Heart right ventricle (tissue), 16 donors: Measurements from ENCODE around the gene RNF180. TPM values are rescaled to one million over a fixed set of nuclear protein-coding genes. Genes with fewer than 3 reads are reported as not detected.

Source experiments
- ATAC-seq, 8 donors: fragments of 200-7000 bp; cut with Tn5 transposase; one replicate each; pipeline ENCODE4 v1.9.1; 2020; ENCODE audit warnings: mild to moderate bottlenecking in 8 of 8, moderate library complexity in 8 of 8, moderate number of reproducible peaks in 1 of 8
- DNase-seq, 2 donors: peaks; one replicate each; pipeline ENCODE4 v3.0.0-alpha.2; 2020
- H3K27ac ChIP-seq, 10 donors: fragments of 200-600 bp; sonication (generic) in 2 of 10; one replicate each; pipeline versions ENCODE4 v1.5.0 to v1.8.0; 2020 to 2022; ENCODE audit warnings: mild to moderate bottlenecking in 3 of 10
- H3K27me3 ChIP-seq, 7 donors: fragments of 200-600 bp; one replicate each; pipeline ENCODE4 v1.8.0; 2021 to 2022; ENCODE audit warnings: mild to moderate bottlenecking in 2 of 7
- H3K36me3 ChIP-seq, 9 donors: fragments of 200-600 bp; sonication (generic) in 1 of 9; one replicate each; pipeline versions ENCODE4 v1.5.0 to v1.8.0; 2020 to 2022; ENCODE audit warnings: mild to moderate bottlenecking in 2 of 9
- H3K4me1 ChIP-seq, 9 donors: fragments of 200-600 bp; sonication (generic) in 1 of 9; one replicate each; pipeline versions ENCODE4 v1.5.0 to v1.8.0; 2020 to 2022; ENCODE audit warnings: mild to moderate bottlenecking in 4 of 9
- H3K4me3 ChIP-seq, 10 donors: fragments of 200-600 bp; sonication (generic) in 2 of 10; one replicate each; pipeline versions ENCODE4 v1.5.0 to v1.8.0; 2020 to 2022; ENCODE audit warnings: mild to moderate bottlenecking in 7 of 10, moderate library complexity in 2 of 10
- H3K9me3 ChIP-seq, 11 donors: fragments of 200-600 bp in 10 of 11; sonication (generic) in 2 of 11; one replicate each; pipeline versions ENCODE4 v1.5.0 to v1.8.0; 2013 to 2022; ENCODE audit warnings: mild to moderate bottlenecking in 2 of 11, control low read depth in 1 of 11, moderate library complexity in 1 of 11
- WGBS, 2 donors: extraction: QIAGEN DNeasy Blood & Tissue Kit; methylation state at CpG; one replicate each; pipeline ENCODE4 v1.1.7; 2013; ENCODE audit warnings: inconsistent platforms in 1 of 2; 5-methylcytosine and 5-hydroxymethylcytosine counted together
- intact Hi-C, 10 donors: fragments of 100-400 bp; cut with DNase I; formaldehyde crosslinking; loops; one replicate each; pipeline versions ENCODE4 v1.11.1 to v1.14.2; 2022
- polyA plus RNA-seq, 2 donors: library from polyadenylated mRNA; stranded (reverse); fragments of 200-250 nt; gene quantifications; one replicate each; pipeline ENCODE4 v1.2.3, GENCODE V29; 2013
- total RNA-seq, 10 donors: library from RNA; stranded (reverse); fragmentation: NEBNext Ultra II Directional in 3 of 10; extraction: Animal tissue kit (Norgen Biotek cat#: 25700) in 3 of 10; gene quantifications; one replicate each; pipeline versions ENCODE4 v1.2.1 to v1.2.4, GENCODE V29; 2021 to 2023
- TF ChIP-seq, protein P1 (sequence below), 9 donors: fragments of 200-600 bp; sonication (generic) in 2 of 9; IDR thresholded peaks; one replicate each; pipeline versions ENCODE4 v1.5.0 to v1.8.0; 2021 to 2022; ENCODE audit warnings: antibody characterized with exemption in 9 of 9, mild to moderate bottlenecking in 5 of 9, moderate library complexity in 1 of 9
- donor health status: Arrhythmogenic right ventricular cardiomyopathy.
- donor health status: ischemic (EF 13 %, LVEDD 7.1; RV severe dilation, severe dysfunction).
- donor health status: healthy with polysubstance abuse.
- donor health status: DM: no; HTN: yes; CAD: no.
- donor health status: DM: no; HTN: no; CAD: no.
- donor health status: ischemic (EF 25% LVEDD 6.9; RV normal size, moderate dysfunction).
- donor health status: ischemic (EF 25% LVEDD 5.7; RV mildly dilated, moderate dysfunction).
- donor health status: healthy.
- donor health status: DM: yes; HTN: yes; CAD: no.
- donor health status: Ischemic cardiomyopathy.
- donor health status: ischemic (EF 35%, LVEDD 5.7; RV mildly dilated, moderate dysfunction).
- donor health status: nonischemic (EF 11% LVEDD 7.7; RV severe dilation, severe dysfunction).
- donor health status: DM: yes; HTN: yes; CAD: no.
- donor health status: PGD.
- donor health status: ischemic (EF 29% LVEDD 5.4; RV normal size, mild dysfunction).
- donor health status: nonischemic (EF 23%, LVEDD 6.1; RV moderate dilation, normal function).

RNF180 gene
- total and polyA plus RNA-seq, 12 donors: 1.0 to 20.6 (median 13.7) TPM

DNA sequence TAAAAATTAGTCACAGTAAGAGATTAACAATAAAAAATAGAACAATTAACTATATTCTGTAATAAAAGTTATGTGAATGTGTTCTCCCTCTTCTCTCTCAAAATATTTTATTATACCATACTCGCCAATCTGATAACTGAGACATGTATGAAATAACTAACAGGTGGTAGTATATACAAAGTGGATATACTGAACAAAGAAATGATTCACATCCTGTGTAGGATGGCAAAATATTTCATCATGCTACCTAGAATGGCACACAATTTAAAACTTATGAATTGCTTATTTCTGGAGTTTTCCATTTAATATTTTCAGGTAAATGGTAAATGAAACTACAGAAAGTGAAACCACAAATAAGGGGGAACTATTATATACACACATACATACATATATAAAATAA, 152.5 kb downstream of the RNF180 start:
- Histone ChIP-seq H3K36me3 (no peaks in the 10 kb centered on the region), H3K9me3 (peaks cover 0 to 6% (median 0%) of the 10 kb centered on the region in 11 donors), H3K27ac (no peak overlapping the region), H3K4me1 (no peaks in the 10 kb centered on the region), H3K4me3 (no peak overlapping the region), H3K27me3 (no peaks in the 10 kb centered on the region)
- 86 to 92% methylated on average over 1 of the region's 1 CpG for WGBS, 2 donors
- DNase-seq: no peak
- TF ChIP-seq, protein P1, sequence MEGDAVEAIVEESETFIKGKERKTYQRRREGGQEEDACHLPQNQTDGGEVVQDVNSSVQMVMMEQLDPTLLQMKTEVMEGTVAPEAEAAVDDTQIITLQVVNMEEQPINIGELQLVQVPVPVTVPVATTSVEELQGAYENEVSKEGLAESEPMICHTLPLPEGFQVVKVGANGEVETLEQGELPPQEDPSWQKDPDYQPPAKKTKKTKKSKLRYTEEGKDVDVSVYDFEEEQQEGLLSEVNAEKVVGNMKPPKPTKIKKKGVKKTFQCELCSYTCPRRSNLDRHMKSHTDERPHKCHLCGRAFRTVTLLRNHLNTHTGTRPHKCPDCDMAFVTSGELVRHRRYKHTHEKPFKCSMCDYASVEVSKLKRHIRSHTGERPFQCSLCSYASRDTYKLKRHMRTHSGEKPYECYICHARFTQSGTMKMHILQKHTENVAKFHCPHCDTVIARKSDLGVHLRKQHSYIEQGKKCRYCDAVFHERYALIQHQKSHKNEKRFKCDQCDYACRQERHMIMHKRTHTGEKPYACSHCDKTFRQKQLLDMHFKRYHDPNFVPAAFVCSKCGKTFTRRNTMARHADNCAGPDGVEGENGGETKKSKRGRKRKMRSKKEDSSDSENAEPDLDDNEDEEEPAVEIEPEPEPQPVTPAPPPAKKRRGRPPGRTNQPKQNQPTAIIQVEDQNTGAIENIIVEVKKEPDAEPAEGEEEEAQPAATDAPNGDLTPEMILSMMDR (IDR thresholded peaks at IDR 0.05): no peak
- ATAC-seq: no peak
- intact Hi-C loops: no loop called here

DNA sequence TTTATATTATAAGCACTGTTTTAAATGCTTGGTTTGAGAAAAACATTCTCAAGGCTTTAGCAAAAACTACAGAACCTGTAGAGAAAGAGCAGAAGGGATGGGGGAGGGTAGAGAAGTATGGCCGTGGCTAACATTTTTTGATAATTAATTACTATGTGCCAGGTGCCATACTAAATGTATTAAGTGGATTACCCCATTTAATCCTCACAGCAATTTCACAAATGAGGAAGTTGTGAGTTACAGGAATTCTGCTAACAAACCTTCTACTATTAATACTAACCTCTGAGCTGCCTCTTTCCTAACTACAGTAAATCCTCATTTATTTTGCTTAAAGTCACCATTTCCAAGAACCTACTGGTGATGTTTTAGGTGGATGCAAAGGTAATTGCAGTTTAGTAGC, 157.9 kb downstream of the RNF180 start:
- Histone ChIP-seq H3K36me3 (peaks cover 0 to 35% (median 5%) of the 10 kb centered on the region in 9 donors), H3K27me3 (no peaks in the 10 kb centered on the region), H3K27ac (no peak overlapping the region), H3K4me3 (no peak overlapping the region), H3K4me1 (no peaks in the 10 kb centered on the region), H3K9me3 (peaks cover 0 to 28% (median 0%) of the 10 kb centered on the region in 11 donors)
- intact Hi-C loops: no loop called here
- ATAC-seq (no peak), DNase-seq (no peak)
- 91 to 92% methylated on average over 1 of the region's 1 CpG for WGBS, 2 donors
- TF ChIP-seq, protein P1 (IDR thresholded peaks at IDR 0.05): no peak

DNA sequence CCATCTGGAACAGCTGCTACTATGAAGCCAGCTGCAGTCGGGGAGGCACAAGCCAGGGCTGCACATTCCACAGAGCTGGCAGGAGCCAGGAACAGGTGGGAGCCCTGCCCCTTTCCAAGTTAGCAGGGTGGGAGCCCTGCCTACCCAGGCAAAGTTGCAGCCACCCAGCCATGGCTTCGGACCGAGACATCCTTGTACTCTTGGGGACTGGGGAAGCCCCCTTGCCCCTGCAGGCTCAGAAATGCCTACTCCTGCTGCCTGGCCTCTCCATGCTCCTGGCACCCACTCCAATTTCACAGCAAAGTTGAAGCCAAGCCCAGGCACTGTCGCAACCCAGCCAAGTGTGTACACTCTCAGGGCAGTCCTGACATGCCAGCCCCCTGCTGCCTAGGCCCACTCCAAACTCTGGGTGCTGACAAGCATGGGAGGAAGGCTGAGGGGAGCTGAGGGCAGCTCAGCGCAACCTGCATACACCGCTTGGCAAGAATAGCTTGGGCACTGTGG, 165.1 kb downstream of the RNF180 start:
- DNase-seq (peak; percentile 29 to 59), ATAC-seq (peak; percentile 67 to 95 (median 86))
- Histone ChIP-seq H3K4me1 (peaks cover 0 to 22% (median 5%) of the 10 kb centered on the region in 9 donors), H3K9me3 (peaks cover 0 to 21% (median 0%) of the 10 kb centered on the region in 11 donors), H3K27ac (peak overlapping the region in 3 of 10 donors; percentile 29 to 47 (median 42)), H3K27me3 (no peaks in the 10 kb centered on the region), H3K36me3 (peaks cover 0 to 40% (median 4%) of the 10 kb centered on the region in 9 donors), H3K4me3 (no peak overlapping the region)
- TF ChIP-seq, protein P1 (IDR thresholded peaks at IDR 0.05): no peak
- 53 to 61% methylated on average over 6 of the region's 6 CpGs for WGBS, 2 donors
- intact Hi-C loops: no loop called here

DNA sequence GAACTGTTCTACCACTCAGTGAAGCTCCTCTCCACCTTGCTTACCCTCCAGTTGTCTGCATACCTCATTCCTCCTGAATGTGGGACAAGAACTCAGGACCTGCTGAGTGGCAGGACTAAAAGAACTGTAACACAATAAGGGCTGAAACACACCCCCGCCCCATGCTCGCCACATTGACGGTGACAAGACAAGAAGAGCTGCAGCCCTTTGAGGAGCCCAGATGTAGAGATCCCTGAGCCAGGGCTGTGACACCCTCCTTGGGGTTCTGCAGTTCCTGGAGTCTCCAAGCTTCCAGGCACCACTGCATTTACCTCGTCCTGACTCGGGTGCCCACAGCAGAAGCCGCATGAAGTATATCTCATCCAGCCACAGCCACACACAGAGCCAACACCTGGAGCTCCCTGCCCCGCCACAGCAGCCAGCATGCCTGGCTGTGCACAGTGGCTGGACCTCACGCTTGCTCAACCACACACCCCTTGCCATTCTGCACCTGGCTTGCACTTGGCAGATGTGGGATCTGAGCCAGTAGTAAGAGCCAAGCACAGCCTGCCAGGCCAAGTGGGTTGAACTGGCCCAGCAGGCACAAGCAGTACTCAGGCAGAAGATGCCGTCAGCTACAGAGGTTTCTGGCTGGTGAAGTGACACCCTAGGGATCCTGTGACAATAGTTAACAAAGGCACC, 166.1 kb downstream of the RNF180 start:
- no peak overlapping the region for H3K4me3 ChIP-seq
- peak overlapping the region in 3 of 10 donors; percentile 29 to 47 (median 42) for H3K27ac ChIP-seq
- H3K36me3 ChIP-seq: peaks cover 0 to 30% (median 0%) of the 10 kb centered on the region in 9 donors
- TF ChIP-seq, protein P1 (IDR thresholded peaks at IDR 0.05): no peak
- H3K9me3 ChIP-seq: peaks cover 0 to 11% (median 0%) of the 10 kb centered on the region in 11 donors
- 66 to 73% methylated on average over 9 of the region's 9 CpGs for WGBS, 2 donors
- H3K4me1 ChIP-seq: peaks cover 0 to 22% (median 5%) of the 10 kb centered on the region in 9 donors
- ATAC-seq (peak; percentile 53 to 97 (median 90)), DNase-seq (peak; percentile 48 to 57)
- H3K27me3 ChIP-seq: no peaks in the 10 kb centered on the region
- intact Hi-C loops: no loop called here
